ENCODE measurements around the gene EYS. TPM values are rescaled to one million over a fixed set of nuclear protein-coding genes. Genes with fewer than 3 reads are reported as not detected.

The EYS gene
- total and polyA plus RNA-seq, 2 of the 13 experiments (the other 11 are each of a cell fraction or from before 2014, with no cell fraction given) = 0.04 to 0.07 TPM

DNA sequence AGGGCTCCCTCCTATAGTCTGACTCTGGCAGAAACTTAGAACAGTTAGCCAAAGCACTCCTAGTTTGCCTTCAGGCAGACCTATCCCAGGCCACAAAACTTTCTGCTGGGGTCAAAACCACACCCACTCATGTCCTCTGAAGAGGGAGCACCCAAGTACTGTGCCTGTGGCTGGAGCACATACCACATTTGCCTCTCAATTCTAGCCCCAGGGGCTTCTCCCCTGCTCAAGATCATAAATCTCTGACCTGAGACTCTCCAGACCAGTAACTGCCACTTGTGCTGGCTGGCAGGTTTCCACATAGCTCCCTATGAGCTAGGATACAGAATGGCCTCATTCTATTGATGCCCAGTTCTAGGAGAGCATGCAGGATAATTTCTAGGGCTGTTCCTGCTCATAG is 781.0 kb downstream of the EYS start:
- POLR2A ChIA-PET = no interaction called here
- no peak overlapping the region for H3K9ac ChIP-seq (ENCODE audit: insufficient read depth, low read depth, low read length)
- ATAC-seq (no peak), DNase-seq (ENCODE audit: low spot score) (no peak), FAIRE-seq (no peak)
- no peaks in the 10 kb centered on the region for H4K20me1 ChIP-seq (ENCODE audit: insufficient read depth, low read length)
- H3K9me3 ChIP-seq (ENCODE audit: low read length) = no peaks in the 10 kb centered on the region
- no peak overlapping the region for H3K27ac ChIP-seq (ENCODE audit: extremely low read length, insufficient read depth, low read length)
- no TSS peak for BruUV-seq (replicated peaks)
- H2AFZ ChIP-seq (ENCODE audit: low read length) = no peak overlapping the region
- CTCF ChIA-PET (ENCODE audit: low intra/inter-chr PET ratio, low total read pairs) = no interaction called here
- in situ Hi-C loops (cut with HindIII; ENCODE audit: extremely low pct_ligation_motif_present, low pct_unique_long_range_greater_than_20kb) (no loop called here), intact Hi-C loops (cut with micrococcal nuclease; ENCODE audit: unreplicated experiment) (no loop called here)
- H3K27me3 ChIP-seq (ENCODE audit: control insufficient read depth in 1 of 2, insufficient read depth in 2 of 2, low read length in 2 of 2) = no peaks in the 10 kb centered on the region
- no peak overlapping the region for H3K4me3 ChIP-seq (replicated peaks in 1 of 3; ENCODE audit: insufficient read depth in 1 of 3, low read depth in 2 of 3, low read length in 3 of 3)
- no peak for TF ChIP-seq CHD4 (IDR thresholded peaks at IDR 0.05; ENCODE audit: borderline replicate concordance, low read length)
- no peak for TF ChIP-seq MTF2 (CRISPR knock-in tag; IDR thresholded peaks at IDR 0.05; ENCODE audit: borderline replicate concordance)
- no peak for TF ChIP-seq BCL6 (CRISPR knock-in tag; IDR thresholded peaks at IDR 0.05)
- TF ChIP-seq TSC22D2 (CRISPR knock-in tag; IDR thresholded peaks at IDR 0.05; ENCODE audit: borderline replicate concordance) = no peak
- TF ChIP-seq, protein P1, sequence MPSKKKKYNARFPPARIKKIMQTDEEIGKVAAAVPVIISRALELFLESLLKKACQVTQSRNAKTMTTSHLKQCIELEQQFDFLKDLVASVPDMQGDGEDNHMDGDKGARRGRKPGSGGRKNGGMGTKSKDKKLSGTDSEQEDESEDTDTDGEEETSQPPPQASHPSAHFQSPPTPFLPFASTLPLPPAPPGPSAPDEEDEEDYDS (CRISPR knock-in tag; IDR thresholded peaks at IDR 0.05) = no peak
- TF ChIP-seq MZF1 (CRISPR knock-in tag; IDR thresholded peaks at IDR 0.05; ENCODE audit: borderline replicate concordance) = no peak
- no peak for TF ChIP-seq SMAD1 (CRISPR knock-in tag; IDR thresholded peaks at IDR 0.05; ENCODE audit: borderline replicate concordance, low read depth)
- TF ChIP-seq NFYB (CRISPR knock-in tag; IDR thresholded peaks at IDR 0.05) = no peak
- TF ChIP-seq, protein P2, sequence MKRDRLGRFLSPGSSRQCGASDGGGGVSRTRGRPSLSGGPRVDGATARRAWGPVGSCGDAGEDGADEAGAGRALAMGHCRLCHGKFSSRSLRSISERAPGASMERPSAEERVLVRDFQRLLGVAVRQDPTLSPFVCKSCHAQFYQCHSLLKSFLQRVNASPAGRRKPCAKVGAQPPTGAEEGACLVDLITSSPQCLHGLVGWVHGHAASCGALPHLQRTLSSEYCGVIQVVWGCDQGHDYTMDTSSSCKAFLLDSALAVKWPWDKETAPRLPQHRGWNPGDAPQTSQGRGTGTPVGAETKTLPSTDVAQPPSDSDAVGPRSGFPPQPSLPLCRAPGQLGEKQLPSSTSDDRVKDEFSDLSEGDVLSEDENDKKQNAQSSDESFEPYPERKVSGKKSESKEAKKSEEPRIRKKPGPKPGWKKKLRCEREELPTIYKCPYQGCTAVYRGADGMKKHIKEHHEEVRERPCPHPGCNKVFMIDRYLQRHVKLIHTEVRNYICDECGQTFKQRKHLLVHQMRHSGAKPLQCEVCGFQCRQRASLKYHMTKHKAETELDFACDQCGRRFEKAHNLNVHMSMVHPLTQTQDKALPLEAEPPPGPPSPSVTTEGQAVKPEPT (CRISPR knock-in tag; IDR thresholded peaks at IDR 0.05; ENCODE audit: low read depth) = no peak
- no peak for TF ChIP-seq ZBTB1 (CRISPR knock-in tag; IDR thresholded peaks at IDR 0.05; ENCODE audit: borderline replicate concordance)
- no peak for TF ChIP-seq ZNF598 (CRISPR knock-in tag; IDR thresholded peaks at IDR 0.05; ENCODE audit: borderline replicate concordance)
- TF ChIP-seq, protein P3, sequence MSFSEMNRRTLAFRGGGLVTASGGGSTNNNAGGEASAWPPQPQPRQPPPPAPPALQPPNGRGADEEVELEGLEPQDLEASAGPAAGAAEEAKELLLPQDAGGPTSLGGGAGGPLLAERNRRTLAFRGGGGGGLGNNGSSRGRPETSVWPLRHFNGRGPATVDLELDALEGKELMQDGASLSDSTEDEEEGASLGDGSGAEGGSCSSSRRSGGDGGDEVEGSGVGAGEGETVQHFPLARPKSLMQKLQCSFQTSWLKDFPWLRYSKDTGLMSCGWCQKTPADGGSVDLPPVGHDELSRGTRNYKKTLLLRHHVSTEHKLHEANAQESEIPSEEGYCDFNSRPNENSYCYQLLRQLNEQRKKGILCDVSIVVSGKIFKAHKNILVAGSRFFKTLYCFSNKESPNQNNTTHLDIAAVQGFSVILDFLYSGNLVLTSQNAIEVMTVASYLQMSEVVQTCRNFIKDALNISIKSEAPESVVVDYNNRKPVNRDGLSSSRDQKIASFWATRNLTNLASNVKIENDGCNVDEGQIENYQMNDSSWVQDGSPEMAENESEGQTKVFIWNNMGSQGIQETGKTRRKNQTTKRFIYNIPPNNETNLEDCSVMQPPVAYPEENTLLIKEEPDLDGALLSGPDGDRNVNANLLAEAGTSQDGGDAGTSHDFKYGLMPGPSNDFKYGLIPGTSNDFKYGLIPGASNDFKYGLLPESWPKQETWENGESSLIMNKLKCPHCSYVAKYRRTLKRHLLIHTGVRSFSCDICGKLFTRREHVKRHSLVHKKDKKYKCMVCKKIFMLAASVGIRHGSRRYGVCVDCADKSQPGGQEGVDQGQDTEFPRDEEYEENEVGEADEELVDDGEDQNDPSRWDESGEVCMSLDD (CRISPR knock-in tag; IDR thresholded peaks at IDR 0.05; ENCODE audit: borderline replicate concordance) = no peak
- TF ChIP-seq RORA (CRISPR knock-in tag; IDR thresholded peaks at IDR 0.05) = no peak
- no peak for TF ChIP-seq FOXO1 (CRISPR knock-in tag; IDR thresholded peaks at IDR 0.05)
- no peak for TF ChIP-seq ZFP36L1 (CRISPR knock-in tag; IDR thresholded peaks at IDR 0.05)
- TF ChIP-seq, protein P4, sequence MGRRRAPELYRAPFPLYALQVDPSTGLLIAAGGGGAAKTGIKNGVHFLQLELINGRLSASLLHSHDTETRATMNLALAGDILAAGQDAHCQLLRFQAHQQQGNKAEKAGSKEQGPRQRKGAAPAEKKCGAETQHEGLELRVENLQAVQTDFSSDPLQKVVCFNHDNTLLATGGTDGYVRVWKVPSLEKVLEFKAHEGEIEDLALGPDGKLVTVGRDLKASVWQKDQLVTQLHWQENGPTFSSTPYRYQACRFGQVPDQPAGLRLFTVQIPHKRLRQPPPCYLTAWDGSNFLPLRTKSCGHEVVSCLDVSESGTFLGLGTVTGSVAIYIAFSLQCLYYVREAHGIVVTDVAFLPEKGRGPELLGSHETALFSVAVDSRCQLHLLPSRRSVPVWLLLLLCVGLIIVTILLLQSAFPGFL (CRISPR knock-in tag; IDR thresholded peaks at IDR 0.05) = no peak
- no peak for TF ChIP-seq CBX2 (IDR thresholded peaks at IDR 0.05; ENCODE audit: low read depth, low read length)
- no peak for TF ChIP-seq CBX2 (CRISPR knock-in tag; IDR thresholded peaks at IDR 0.05; ENCODE audit: low read depth)
- no peaks in the 10 kb centered on the region for H3K79me2 ChIP-seq (ENCODE audit: insufficient read depth, low read length)
- H3K4me2 ChIP-seq (ENCODE audit: low read depth, low read length) = no peak overlapping the region
- no peaks in the 10 kb centered on the region for H3K4me1 ChIP-seq (ENCODE audit: insufficient read depth, low read length)
- no peaks in the 10 kb centered on the region for H3K36me3 ChIP-seq (replicated peaks in 1 of 2; ENCODE audit: control insufficient read depth in 1 of 2, insufficient read depth in 2 of 2, low read length in 2 of 2)

Measured in HepG2 (cell line).